Suprapubic skin (tissue), 4 donors: ENCODE measurements around the gene CYP46A1. TPM values are rescaled to one million over a fixed set of nuclear protein-coding genes. Genes with fewer than 3 reads are reported as not detected.

Experiments
- DNase-seq, 2 donors: peaks; one replicate each; pipeline ENCODE4 v3.0.0-alpha.2; 2019; ENCODE audit warnings: low spot score in 2 of 2
- H3K27ac ChIP-seq: fragments of 200-600 bp; sonication (generic); one replicate; pipeline ENCODE4 v1.5.1; 2019
- H3K27me3 ChIP-seq: fragments of 200-600 bp; sonication (generic); one replicate; pipeline ENCODE4 v1.5.1; 2019
- H3K36me3 ChIP-seq: fragments of 200-600 bp; sonication (generic); one replicate; pipeline ENCODE4 v1.5.1; 2019
- H3K4me1 ChIP-seq: fragments of 200-600 bp; sonication (generic); one replicate; pipeline ENCODE4 v1.5.1; 2019
- H3K4me3 ChIP-seq: fragments of 200-600 bp; sonication (generic); one replicate; pipeline ENCODE4 v1.5.1; 2019; ENCODE audit warnings: mild to moderate bottlenecking
- H3K9me3 ChIP-seq: fragments of 200-600 bp; sonication (generic); one replicate; pipeline ENCODE4 v1.5.1; 2019
- EP300 ChIP-seq: sonication (generic); formaldehyde crosslinking; IDR thresholded peaks from one replicate; pipeline ENCODE4 v1.6.1; 2017; ENCODE audit warnings: antibody characterized with exemption
- POLR2A ChIP-seq, 2 donors: fragments of 450-650 bp; IDR thresholded peaks; one replicate each; pipeline ENCODE4 v1.6.1; 2017; ENCODE audit warnings: antibody characterized with exemption in 2 of 2, mild to moderate bottlenecking in 2 of 2, moderate library complexity in 2 of 2
- POLR2AphosphoS5 ChIP-seq, 3 donors: sonication (generic); formaldehyde crosslinking; IDR thresholded peaks; one replicate each; pipeline ENCODE4 v1.6.1; 2017; ENCODE audit warnings: antibody characterized with exemption in 3 of 3
- whole genome bisulfite sequencing: methylation state at CpG from one replicate; pipeline ENCODE4 v1.1.5; 2018; 5-methylcytosine and 5-hydroxymethylcytosine counted together
- total RNA-seq, 4 donors: library from RNA; depleted of rRNA; stranded (reverse); fragments of >200 nt; gene quantifications; one replicate each; pipeline ENCODE4 v1.1.0, GENCODE V29; 2016
- TF ChIP-seq, protein P1 (sequence below), 2 donors: fragments of 200-600 bp in 1 of 2; fragments of 450-650 bp in 1 of 2; sonication (generic) in 1 of 2; IDR thresholded peaks; one replicate each; pipeline ENCODE4 v1.5.1; 2016 to 2019; ENCODE audit warnings: antibody characterized with exemption in 2 of 2, mild to moderate bottlenecking in 1 of 2, moderate library complexity in 1 of 2

CYP46A1 gene
- total RNA-seq, 4 donors from 2014 or later: 0.47 to 2.0 (median 1.0) TPM; not detected in 1

DNA sequence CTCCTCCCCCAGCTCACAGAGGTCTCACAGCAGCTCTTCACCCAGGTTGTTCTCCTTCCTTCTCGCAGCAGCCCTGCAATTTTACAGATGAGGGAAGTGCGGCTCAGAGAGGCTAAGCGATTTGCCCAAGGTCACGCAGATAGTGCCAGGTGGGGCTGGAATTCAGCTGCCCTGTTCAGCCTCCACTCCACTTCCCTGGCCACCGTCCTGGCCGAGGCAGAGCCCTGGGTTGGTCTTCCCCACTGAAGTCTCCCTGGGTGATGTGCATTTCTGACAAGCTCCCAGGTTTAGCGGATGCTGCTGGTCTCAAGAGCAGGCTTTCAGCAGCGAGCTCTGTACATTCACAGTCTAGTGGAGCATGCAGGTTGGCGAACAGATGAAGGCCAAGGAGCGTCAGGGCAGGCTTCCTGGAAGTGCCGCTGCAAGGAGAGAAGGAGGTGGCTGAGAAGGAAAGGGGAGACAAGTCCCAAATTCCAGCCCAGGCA, 80.2 kb downstream of the CYP46A1 start:
- H3K36me3 ChIP-seq: no peaks in the 10 kb centered on the region
- peaks cover under 1% of the 10 kb centered on the region for H3K4me1 ChIP-seq
- WGBS: 88% methylated on average over 6 of the region's 11 CpGs
- H3K27me3 ChIP-seq: peaks cover 6% of the 10 kb centered on the region
- no peak overlapping the region for H3K4me3 ChIP-seq
- no peak for DNase-seq
- no peak overlapping the region for H3K27ac ChIP-seq
- TF ChIP-seq, protein P1, sequence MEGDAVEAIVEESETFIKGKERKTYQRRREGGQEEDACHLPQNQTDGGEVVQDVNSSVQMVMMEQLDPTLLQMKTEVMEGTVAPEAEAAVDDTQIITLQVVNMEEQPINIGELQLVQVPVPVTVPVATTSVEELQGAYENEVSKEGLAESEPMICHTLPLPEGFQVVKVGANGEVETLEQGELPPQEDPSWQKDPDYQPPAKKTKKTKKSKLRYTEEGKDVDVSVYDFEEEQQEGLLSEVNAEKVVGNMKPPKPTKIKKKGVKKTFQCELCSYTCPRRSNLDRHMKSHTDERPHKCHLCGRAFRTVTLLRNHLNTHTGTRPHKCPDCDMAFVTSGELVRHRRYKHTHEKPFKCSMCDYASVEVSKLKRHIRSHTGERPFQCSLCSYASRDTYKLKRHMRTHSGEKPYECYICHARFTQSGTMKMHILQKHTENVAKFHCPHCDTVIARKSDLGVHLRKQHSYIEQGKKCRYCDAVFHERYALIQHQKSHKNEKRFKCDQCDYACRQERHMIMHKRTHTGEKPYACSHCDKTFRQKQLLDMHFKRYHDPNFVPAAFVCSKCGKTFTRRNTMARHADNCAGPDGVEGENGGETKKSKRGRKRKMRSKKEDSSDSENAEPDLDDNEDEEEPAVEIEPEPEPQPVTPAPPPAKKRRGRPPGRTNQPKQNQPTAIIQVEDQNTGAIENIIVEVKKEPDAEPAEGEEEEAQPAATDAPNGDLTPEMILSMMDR (IDR thresholded peaks at IDR 0.05): no peak
- TF ChIP-seq POLR2AphosphoS5 (IDR thresholded peaks at IDR 0.05): no peak
- no peak for TF ChIP-seq POLR2A (IDR thresholded peaks at IDR 0.05)
- TF ChIP-seq EP300: no peak
- H3K9me3 ChIP-seq: no peaks in the 10 kb centered on the region

DNA sequence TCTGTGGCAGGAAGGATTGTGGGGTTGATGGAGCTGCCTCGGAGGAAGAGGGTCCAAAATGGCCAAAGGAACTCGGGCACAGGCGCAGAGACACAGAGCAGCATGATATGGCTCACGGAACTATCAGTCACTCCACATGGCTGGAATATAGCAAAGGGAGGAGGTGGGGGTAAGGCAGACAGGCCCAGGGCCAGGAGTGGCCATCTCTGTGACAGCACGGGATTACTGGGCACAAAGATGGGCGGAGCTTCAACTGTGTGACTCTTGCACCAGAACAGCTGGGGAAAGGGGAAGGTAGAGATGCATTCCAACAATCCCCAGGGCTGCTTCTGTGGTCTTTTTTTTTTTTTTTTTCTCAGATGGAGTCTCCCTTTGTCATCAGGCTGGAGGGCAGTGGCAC, 84.3 kb downstream of the CYP46A1 start:
- Histone ChIP-seq H3K27me3 (peaks cover 9% of the 10 kb centered on the region), H3K27ac (no peak overlapping the region), H3K4me1 (no peaks in the 10 kb centered on the region), H3K9me3 (no peaks in the 10 kb centered on the region), H3K36me3 (no peaks in the 10 kb centered on the region), H3K4me3 (no peak overlapping the region)
- 81% methylated on average over 6 of the region's 6 CpGs for WGBS
- peak in 1 of 2 donors; percentile 43 for DNase-seq
- TF ChIP-seq EP300: no peak
- TF ChIP-seq, protein P1 (IDR thresholded peaks at IDR 0.05): no peak
- no peak for TF ChIP-seq POLR2A (IDR thresholded peaks at IDR 0.05)
- TF ChIP-seq POLR2AphosphoS5 (IDR thresholded peaks at IDR 0.05): no peak

DNA sequence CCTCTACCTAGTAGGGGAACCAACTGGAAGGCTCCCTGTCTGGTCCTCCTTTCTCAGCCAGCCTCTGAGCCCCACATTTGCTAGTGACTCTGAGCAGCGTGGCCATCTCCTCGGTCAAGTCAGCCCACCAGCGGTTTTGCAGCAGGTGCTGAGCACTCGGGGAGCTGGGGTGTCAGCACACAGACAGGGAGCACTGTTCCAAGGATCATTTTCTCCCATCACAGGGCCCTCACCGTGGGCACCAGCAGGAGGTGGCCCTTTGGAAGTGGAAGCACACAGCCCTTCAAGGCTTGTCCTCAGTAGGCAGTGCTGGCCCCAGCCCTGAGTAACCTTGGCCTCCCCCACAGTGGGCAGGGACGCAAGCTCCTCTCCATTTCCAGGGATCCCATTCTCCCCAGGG, 85.0 kb downstream of the CYP46A1 start:
- H3K9me3 ChIP-seq: no peaks in the 10 kb centered on the region
- peaks cover 15% of the 10 kb centered on the region for H3K27me3 ChIP-seq
- H3K36me3 ChIP-seq: no peaks in the 10 kb centered on the region
- no peak overlapping the region for H3K27ac ChIP-seq
- peak in 1 of 2 donors; percentile 35 for DNase-seq
- peaks cover 2% of the 10 kb centered on the region for H3K4me1 ChIP-seq
- no peak for TF ChIP-seq POLR2AphosphoS5 (IDR thresholded peaks at IDR 0.05)
- TF ChIP-seq, protein P1 (IDR thresholded peaks at IDR 0.05): no peak
- TF ChIP-seq EP300: no peak
- TF ChIP-seq POLR2A (IDR thresholded peaks at IDR 0.05): no peak
- 93% methylated on average over 4 of the region's 6 CpGs for WGBS
- H3K4me3 ChIP-seq: no peak overlapping the region

DNA sequence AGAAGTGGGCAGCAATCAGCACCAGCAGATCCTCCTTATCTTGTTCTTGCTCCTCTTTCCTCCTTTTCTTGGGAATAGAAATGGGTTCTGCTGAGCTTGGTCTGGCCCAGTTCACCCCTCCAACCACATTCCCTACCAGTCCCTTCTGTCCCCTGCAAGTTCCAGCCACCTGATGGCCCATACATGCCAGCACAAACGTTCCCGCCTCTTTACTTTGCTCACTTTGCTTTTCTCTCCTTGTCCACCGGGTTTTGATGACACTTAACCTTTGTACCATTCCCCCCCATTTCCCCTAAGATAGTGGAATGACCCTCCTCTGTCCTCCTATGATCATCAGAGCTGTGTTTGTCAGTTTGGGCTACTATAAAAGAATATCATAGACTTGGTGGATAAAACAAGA, 85.7 kb downstream of the CYP46A1 start:
- no peak overlapping the region for H3K4me3 ChIP-seq
- TF ChIP-seq, protein P1 (IDR thresholded peaks at IDR 0.05): no peak
- TF ChIP-seq POLR2AphosphoS5 (IDR thresholded peaks at IDR 0.05): no peak
- no peak for TF ChIP-seq POLR2A (IDR thresholded peaks at IDR 0.05)
- TF ChIP-seq EP300: no peak
- peaks cover 14% of the 10 kb centered on the region for H3K27me3 ChIP-seq
- H3K27ac ChIP-seq: no peak overlapping the region
- H3K36me3 ChIP-seq: no peaks in the 10 kb centered on the region
- no peak for DNase-seq
- WGBS: 82% methylated on average over 3 of the region's 3 CpGs
- no peaks in the 10 kb centered on the region for H3K9me3 ChIP-seq
- H3K4me1 ChIP-seq: peaks cover 8% of the 10 kb centered on the region

DNA sequence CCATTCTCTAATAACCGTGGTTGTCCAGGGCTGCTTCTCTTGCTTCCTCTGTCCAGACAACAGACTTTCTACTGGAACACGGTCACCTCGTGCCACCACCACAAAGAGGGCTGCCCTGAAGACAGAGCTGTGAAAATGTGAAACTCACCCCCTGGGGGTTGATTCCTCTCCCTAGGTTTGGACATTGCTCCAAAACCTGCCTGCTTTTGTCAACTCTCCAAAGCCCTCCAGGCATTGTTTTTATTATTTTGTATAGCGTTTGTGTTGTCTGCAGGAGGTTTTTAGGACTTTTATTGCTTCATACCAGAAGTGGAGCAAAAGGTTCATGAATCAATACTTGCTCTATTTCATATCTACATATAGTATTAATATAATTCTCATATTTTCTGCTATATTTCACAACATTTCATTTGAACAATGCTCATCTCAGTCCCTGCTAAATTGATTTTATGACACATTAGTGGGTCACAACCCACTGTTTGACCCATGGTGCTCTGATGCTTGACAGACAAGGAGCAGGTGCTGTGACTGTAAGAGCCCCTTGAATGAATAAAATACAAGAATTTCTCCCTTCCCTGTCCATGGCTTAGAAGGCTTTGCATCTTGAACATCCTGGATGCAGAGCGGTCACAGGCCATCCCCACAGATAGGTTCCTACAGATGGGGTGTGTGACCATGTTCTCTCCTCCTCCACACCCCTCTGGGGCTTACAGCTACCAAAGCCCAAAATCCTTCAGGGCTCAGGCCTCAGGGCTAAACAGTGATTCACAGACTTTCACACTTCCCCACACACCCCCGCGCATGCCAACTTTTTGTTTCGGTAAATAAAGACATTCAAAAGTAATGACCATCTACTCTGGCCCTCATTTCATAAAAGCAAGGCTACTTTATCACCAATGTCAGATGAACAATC, 88.5 kb downstream of the CYP46A1 start:
- 66% methylated on average over 8 of the region's 8 CpGs for WGBS
- DNase-seq: peak in 1 of 2 donors; percentile 18
- H3K9me3 ChIP-seq: no peaks in the 10 kb centered on the region
- H3K27ac ChIP-seq: no peak overlapping the region
- H3K27me3 ChIP-seq: peaks cover 13% of the 10 kb centered on the region
- TF ChIP-seq POLR2A (IDR thresholded peaks at IDR 0.05): no peak
- TF ChIP-seq EP300: no peak
- TF ChIP-seq POLR2AphosphoS5 (IDR thresholded peaks at IDR 0.05): no peak
- TF ChIP-seq, protein P1 (IDR thresholded peaks at IDR 0.05): no peak
- H3K36me3 ChIP-seq: no peaks in the 10 kb centered on the region
- no peak overlapping the region for H3K4me3 ChIP-seq
- peaks cover 8% of the 10 kb centered on the region for H3K4me1 ChIP-seq
